Measurements from ENCODE around the gene BLOC1S1. TPM values are rescaled to one million over a fixed set of nuclear protein-coding genes. Genes with fewer than 3 reads are reported as not detected.

Gene BLOC1S1
- total RNA-seq, 6 donors from 2014 or later = 34.6 to 255 (median 139) TPM

DNA sequence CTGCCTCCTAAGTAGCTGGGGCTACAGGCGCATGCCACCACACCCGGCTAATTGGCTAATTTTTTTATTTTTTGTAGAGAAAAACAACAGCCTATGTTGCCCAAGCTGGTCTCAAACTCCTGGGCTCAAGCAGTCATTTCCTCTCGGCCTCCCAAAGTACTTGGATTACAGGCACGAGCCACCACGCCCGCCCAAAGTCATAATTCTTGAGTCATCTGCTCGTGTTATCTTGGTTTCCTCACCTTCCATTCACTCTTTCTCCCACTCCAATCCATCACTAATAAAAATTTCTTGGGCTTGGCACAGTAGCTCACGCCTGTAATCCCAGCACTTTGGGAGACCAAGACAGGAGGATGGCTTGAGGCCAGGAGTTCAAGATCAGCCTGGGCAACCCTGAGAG, 40.2 kb upstream of the BLOC1S1 start:
- no peaks in the 10 kb centered on the region for H3K36me3 ChIP-seq
- H3K4me1 ChIP-seq = peaks cover 0 to under 1% (median 0%) of the 10 kb centered on the region in 4 donors
- no peaks in the 10 kb centered on the region for H3K9me3 ChIP-seq
- H3K27me3 ChIP-seq = no peaks in the 10 kb centered on the region
- H3K27ac ChIP-seq = peak overlapping the region in 1 of 4 donors; percentile 30
- peak in 1 of 2 donors; percentile 23 for ATAC-seq (ENCODE audit: low FRiP score in 2 of 2)
- DNase-seq = no peak
- TF ChIP-seq POLR2A (IDR thresholded peaks at IDR 0.05) = no peak
- TF ChIP-seq, protein P1, sequence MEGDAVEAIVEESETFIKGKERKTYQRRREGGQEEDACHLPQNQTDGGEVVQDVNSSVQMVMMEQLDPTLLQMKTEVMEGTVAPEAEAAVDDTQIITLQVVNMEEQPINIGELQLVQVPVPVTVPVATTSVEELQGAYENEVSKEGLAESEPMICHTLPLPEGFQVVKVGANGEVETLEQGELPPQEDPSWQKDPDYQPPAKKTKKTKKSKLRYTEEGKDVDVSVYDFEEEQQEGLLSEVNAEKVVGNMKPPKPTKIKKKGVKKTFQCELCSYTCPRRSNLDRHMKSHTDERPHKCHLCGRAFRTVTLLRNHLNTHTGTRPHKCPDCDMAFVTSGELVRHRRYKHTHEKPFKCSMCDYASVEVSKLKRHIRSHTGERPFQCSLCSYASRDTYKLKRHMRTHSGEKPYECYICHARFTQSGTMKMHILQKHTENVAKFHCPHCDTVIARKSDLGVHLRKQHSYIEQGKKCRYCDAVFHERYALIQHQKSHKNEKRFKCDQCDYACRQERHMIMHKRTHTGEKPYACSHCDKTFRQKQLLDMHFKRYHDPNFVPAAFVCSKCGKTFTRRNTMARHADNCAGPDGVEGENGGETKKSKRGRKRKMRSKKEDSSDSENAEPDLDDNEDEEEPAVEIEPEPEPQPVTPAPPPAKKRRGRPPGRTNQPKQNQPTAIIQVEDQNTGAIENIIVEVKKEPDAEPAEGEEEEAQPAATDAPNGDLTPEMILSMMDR (IDR thresholded peaks at IDR 0.05) = no peak
- TF ChIP-seq POLR2AphosphoS5 (IDR thresholded peaks at IDR 0.05) = no peak
- H3K4me3 ChIP-seq = no peak overlapping the region
- WGBS, 2 donors = 75 to 80% methylated on average over 8 of the region's 8 CpGs

DNA sequence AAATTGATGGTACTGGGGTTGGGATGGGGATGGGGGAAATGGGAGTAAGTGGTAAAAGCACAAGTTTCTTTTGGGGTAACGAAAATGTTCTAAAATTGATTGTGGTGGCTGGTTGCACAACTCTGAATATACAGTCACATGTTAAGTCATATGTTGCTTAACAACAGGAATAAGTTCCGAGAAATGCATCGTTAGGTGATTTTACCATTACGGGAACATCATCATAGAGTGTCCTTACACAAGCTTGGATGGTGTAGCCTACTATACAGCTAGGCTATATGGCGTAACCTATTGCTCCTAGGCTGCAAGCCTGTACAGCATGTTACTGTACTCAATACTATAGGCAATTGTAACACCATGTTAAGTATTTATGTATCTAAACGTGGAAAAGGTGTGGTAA, 39.1 kb upstream of the BLOC1S1 start:
- peak in 1 of 2 donors; percentile 53 for ATAC-seq (ENCODE audit: low FRiP score in 2 of 2)
- no peak overlapping the region for H3K4me3 ChIP-seq
- 45 to 65% methylated on average over 6 of the region's 6 CpGs for WGBS, 2 donors
- H3K4me1 ChIP-seq = peaks cover 2 to 10% (median 9%) of the 10 kb centered on the region in 4 donors
- no peaks in the 10 kb centered on the region for H3K27me3 ChIP-seq
- no peaks in the 10 kb centered on the region for H3K9me3 ChIP-seq
- peak overlapping the region in 1 of 4 donors; percentile 53 for H3K27ac ChIP-seq
- TF ChIP-seq POLR2A (IDR thresholded peaks at IDR 0.05) (peak in 1 of 4 donors; percentile 15), EP300 (IDR thresholded peaks at IDR 0.05) (peak in 2 of 4 donors; percentile 59 to 89), POLR2AphosphoS5 (IDR thresholded peaks at IDR 0.05) (peak in 1 of 2 donors; percentile 90)
- TF ChIP-seq, protein P1 (IDR thresholded peaks at IDR 0.05) = no peak
- no peaks in the 10 kb centered on the region for H3K36me3 ChIP-seq
- DNase-seq = no peak

DNA sequence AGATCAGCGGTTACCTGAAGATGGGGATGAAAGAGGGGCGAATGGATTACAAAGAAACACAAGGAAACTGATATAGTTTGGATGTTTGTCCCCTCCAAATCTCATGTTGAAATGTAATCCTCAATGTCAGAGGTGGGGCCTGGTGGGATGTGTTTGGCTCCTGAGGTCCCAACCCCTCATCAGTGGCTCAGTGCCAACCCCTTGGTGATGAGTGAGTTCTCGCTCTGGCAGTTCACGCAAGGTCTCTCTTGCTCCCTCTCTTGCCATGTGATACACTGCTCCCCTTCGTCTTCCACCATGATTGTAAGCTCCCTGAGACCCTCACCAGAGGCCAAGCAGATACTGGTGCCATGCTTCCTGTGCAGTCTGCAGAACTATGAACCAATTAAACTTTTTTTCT, 36.2 kb upstream of the BLOC1S1 start:
- Histone ChIP-seq H3K4me1 (peaks cover 7 to 16% (median 14%) of the 10 kb centered on the region in 4 donors), H3K27me3 (no peaks in the 10 kb centered on the region), H3K27ac (no peak overlapping the region), H3K36me3 (no peaks in the 10 kb centered on the region), H3K9me3 (no peaks in the 10 kb centered on the region), H3K4me3 (no peak overlapping the region)
- no peak for ATAC-seq (ENCODE audit: low FRiP score in 2 of 2)
- TF ChIP-seq, protein P1 (IDR thresholded peaks at IDR 0.05) = no peak
- TF ChIP-seq POLR2AphosphoS5 (IDR thresholded peaks at IDR 0.05) (no peak), EP300 (IDR thresholded peaks at IDR 0.05) (no peak), POLR2A (IDR thresholded peaks at IDR 0.05) (no peak)
- WGBS, 2 donors = 80 to 88% methylated on average over 5 of the region's 5 CpGs
- DNase-seq = no peak

DNA sequence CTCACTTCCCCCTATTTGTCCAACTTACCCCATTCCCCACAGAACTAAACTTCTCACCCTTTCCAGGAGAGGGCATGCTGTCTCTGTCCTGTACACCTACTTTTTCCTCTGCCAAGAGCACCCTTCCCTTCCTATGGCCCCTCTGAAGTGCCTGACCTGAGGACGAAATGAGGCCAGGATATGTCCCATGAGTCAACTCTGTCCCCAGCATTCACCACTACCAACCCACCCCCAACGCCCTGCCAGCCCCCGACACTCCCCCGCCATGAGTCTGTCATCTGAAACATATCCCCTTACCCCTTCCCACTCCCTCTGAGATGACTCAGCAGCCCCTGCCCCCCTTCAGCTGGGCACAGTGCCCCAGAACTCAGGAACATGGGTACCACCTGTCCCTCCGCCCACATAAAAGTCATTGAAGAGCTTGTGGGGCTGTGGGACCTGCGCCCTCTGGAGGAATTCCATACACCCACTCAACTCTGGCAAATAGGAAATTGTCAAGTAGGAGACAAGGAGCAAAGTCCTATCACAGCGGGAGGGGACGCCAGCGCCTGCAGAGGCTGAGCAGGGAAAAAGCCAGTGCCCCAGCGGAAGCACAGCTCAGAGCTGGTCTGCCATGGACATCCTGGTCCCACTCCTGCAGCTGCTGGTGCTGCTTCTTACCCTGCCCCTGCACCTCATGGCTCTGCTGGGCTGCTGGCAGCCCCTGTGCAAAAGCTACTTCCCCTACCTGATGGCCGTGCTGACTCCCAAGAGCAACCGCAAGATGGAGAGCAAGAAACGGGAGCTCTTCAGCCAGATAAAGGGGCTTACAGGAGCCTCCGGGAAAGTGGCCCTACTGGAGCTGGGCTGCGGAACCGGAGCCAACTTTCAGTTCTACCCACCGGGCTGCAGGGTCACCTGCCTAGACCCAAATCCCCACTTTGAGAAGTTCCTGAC, 34.4 kb upstream of the BLOC1S1 start:
- Histone ChIP-seq H3K27me3 (no peaks in the 10 kb centered on the region), H3K9me3 (no peaks in the 10 kb centered on the region), H3K4me3 (peak overlapping the region in 3 of 4 donors; percentile 7 to 35 (median 34)), H3K36me3 (no peaks in the 10 kb centered on the region), H3K27ac (peak overlapping the region in 1 of 4 donors; percentile 30), H3K4me1 (peaks cover 7 to 16% (median 14%) of the 10 kb centered on the region in 4 donors)
- TF ChIP-seq, protein P1 (IDR thresholded peaks at IDR 0.05) = peak in 5 of 6 experiments; percentile 15 to 20 (median 17)
- no peak for TF ChIP-seq POLR2AphosphoS5 (IDR thresholded peaks at IDR 0.05)
- no peak for TF ChIP-seq POLR2A (IDR thresholded peaks at IDR 0.05)
- 11 to 15% methylated on average over 11 to 16 of the region's 17 CpGs for WGBS, 2 donors
- peak; percentile 68 to 84 for ATAC-seq (ENCODE audit: low FRiP score in 2 of 2)
- peak; percentile 48 to 70 for DNase-seq

Measured in upper lobe of left lung (tissue), 6 donors.